A549 (cell line): ENCODE data around the gene TBC1D22A. TPM values are rescaled to one million over a fixed set of nuclear protein-coding genes. Genes with fewer than 3 reads are reported as not detected.

ENCODE experiments used
- ATAC-seq, 2 experiments: fragments of 200-7000 bp in 1 of 2; fragments of >200 bp in 1 of 2; cut with Nextera tagmentation in 1 of 2; cut with Tn5 transposase in 1 of 2; 3 replicates each; pipeline versions ENCODE4 v1.8.0 to v1.9.1; 2018 to 2020; ENCODE audit warnings: mild to moderate bottlenecking in 1 of 2, moderate library complexity in 1 of 2
- CTCF ChIA-PET: fragments of 300-600 bp; sonication (Branson Sonifier 250); formaldehyde crosslinking; extraction: SDS; loops from one replicate; lab custom pipeline; 2021; ENCODE audit warnings: antibody characterized with exemption, inconsistent platforms; lab: Yijun Ruan, JAX
- POLR2A ChIA-PET: fragments of 350-600 bp; formaldehyde crosslinking; extraction: SDS; loops from one replicate; lab custom pipeline; 2021; ENCODE audit warnings: antibody characterized with exemption, inconsistent platforms; lab: Yijun Ruan, JAX
- DNase-seq, 2 experiments: peaks; one replicate each; pipeline versions ENCODE4 v3.0.0 to v3.0.0-alpha.2; 2011 to 2016; ENCODE audit warnings: low read depth in 1 of 2, low spot score in 1 of 2
- FAIRE-seq: peaks from 2 replicates; lab custom pipeline; 2011; peaks lifted over from hg19 to GRCh38; lab: Jason Lieb, UNC
- H3K27ac ChIP-seq, 2 experiments: fragments of >200 bp; sonication (Bioruptor Twin); formaldehyde crosslinking; 3 replicates each; pipeline ENCODE4 v1.5.1; 2016 to 2017
- H3K4me1 ChIP-seq: fragments of >200 bp; sonication (Bioruptor Twin); formaldehyde crosslinking; 3 replicates; pipeline ENCODE4 v1.6.1; 2016
- H3K4me2 ChIP-seq: fragments of >200 bp; sonication (Bioruptor Twin); formaldehyde crosslinking; 3 replicates; pipeline ENCODE4 v1.6.1; 2016
- H3K4me3 ChIP-seq: fragments of >200 bp; sonication (Bioruptor Twin); formaldehyde crosslinking; 3 replicates; pipeline ENCODE4 v1.5.1; 2016
- H3K9me3 ChIP-seq: fragments of >200 bp; sonication (Bioruptor Twin); formaldehyde crosslinking; 3 replicates; pipeline ENCODE4 v1.6.1; 2016
- BCL3 ChIP-seq: fragments of >200 bp; sonication (Bioruptor Twin); formaldehyde crosslinking; IDR thresholded peaks from 3 replicates; pipeline ENCODE4 v1.6.1; 2016
- CTCF ChIP-seq: fragments of >200 bp; sonication (Bioruptor Twin); formaldehyde crosslinking; IDR thresholded peaks from 3 replicates; pipeline ENCODE4 v1.5.1; 2016
- E2F6 ChIP-seq: IDR thresholded peaks from 2 replicates; pipeline ENCODE4 v1.6.1; 2012; ENCODE audit warnings: low read depth, borderline replicate concordance
- EHMT2 ChIP-seq: fragments of 200-600 bp; sonication (generic); IDR thresholded peaks from 2 replicates; pipeline ENCODE4 v1.6.1; 2016; ENCODE audit warnings: antibody characterized with exemption, low read depth, mild to moderate bottlenecking, moderate library complexity
- FOSB ChIP-seq: fragments of 250-450 bp; sonication (Bioruptor Pico); IDR thresholded peaks from 2 replicates; pipeline ENCODE4 v1.5.0; 2020; ENCODE audit warnings: mild to moderate bottlenecking, moderate library complexity
- GATA3 ChIP-seq: IDR thresholded peaks from 2 replicates; pipeline ENCODE4 v1.6.1; 2012; ENCODE audit warnings: borderline replicate concordance
- HDAC2 ChIP-seq: fragments of 200-600 bp; sonication (generic); IDR thresholded peaks from 2 replicates; pipeline ENCODE4 v1.6.1; 2016
- HES2 ChIP-seq: fragments of >200 bp; sonication (Bioruptor Twin); formaldehyde crosslinking; IDR thresholded peaks from 2 replicates; pipeline ENCODE4 v1.6.1; 2016
- HEYL ChIP-seq: fragments of 250-450 bp; sonication (Bioruptor Pico); IDR thresholded peaks from 2 replicates; pipeline ENCODE4 v1.8.0; 2021; ENCODE audit warnings: mild to moderate bottlenecking, moderate library complexity
- HOXB13 ChIP-seq: fragments of 250-450 bp; sonication (Bioruptor Pico); IDR thresholded peaks from 2 replicates; pipeline ENCODE4 v1.5.0; 2020; ENCODE audit warnings: low read depth, mild to moderate bottlenecking, moderate library complexity
- HOXB5 ChIP-seq: fragments of 250-450 bp; sonication (Bioruptor Pico); IDR thresholded peaks from 2 replicates; pipeline ENCODE4 v1.5.0; 2020; ENCODE audit warnings: mild to moderate bottlenecking, moderate library complexity
- KDM5A ChIP-seq: fragments of 200-600 bp; sonication (generic); IDR thresholded peaks from 2 replicates; pipeline ENCODE4 v1.6.1; 2016; ENCODE audit warnings: antibody characterized with exemption, mild to moderate bottlenecking
- MAFK ChIP-seq: fragments of 450-650 bp; IDR thresholded peaks from 2 replicates; pipeline ENCODE4 v1.6.1; 2014; ENCODE audit not compliant: partially characterized antibody
- NFE2L2 ChIP-seq: fragments of 150-350 bp; conservative IDR thresholded peaks from 2 replicates; pipeline ENCODE4 v1.6.1; 2014; ENCODE audit warnings: low read length
- NPAS2 ChIP-seq: fragments of 250-450 bp; sonication (Bioruptor Pico); IDR thresholded peaks from 2 replicates; pipeline ENCODE4 v1.8.0; 2022; ENCODE audit warnings: mild to moderate bottlenecking, moderate library complexity, borderline replicate concordance
- POLR2AphosphoS2 ChIP-seq: conservative IDR thresholded peaks from 2 replicates; pipeline ENCODE4 v1.6.1; 2012; ENCODE audit warnings: low read length, improper control_type of control experiment, inconsistent platforms
- RAD21 ChIP-seq, 2 experiments: fragments of >200 bp in 1 of 2; sonication (Bioruptor Twin) in 1 of 2; formaldehyde crosslinking in 1 of 2; IDR thresholded peaks in 1 of 2; conservative IDR thresholded peaks in 1 of 2; 2 replicates in 1 of 2; 3 replicates in 1 of 2; pipeline ENCODE4 v1.6.1; 2012 to 2018; ENCODE audit warnings: inconsistent platforms in 1 of 2
- RFX5 ChIP-seq: fragments of 450-650 bp; IDR thresholded peaks from 2 replicates; pipeline ENCODE4 v1.7.1; 2014; ENCODE audit warnings: antibody characterized with exemption, mild to moderate bottlenecking, moderate library complexity
- SREBF2 ChIP-seq: fragments of 450-650 bp; IDR thresholded peaks from 2 replicates; pipeline ENCODE4 v1.6.1; 2014; ENCODE audit warnings: mild to moderate bottlenecking, moderate library complexity
- ZC3H11A ChIP-seq: fragments of 450-650 bp; IDR thresholded peaks from 2 replicates; pipeline ENCODE4 v1.6.1; 2014; ENCODE audit warnings: antibody characterized with exemption, mild to moderate bottlenecking
- WGBS: methylation state at CpG from one replicate; pipeline ENCODE4 v1.1.6; 2017; ENCODE audit errors: missing lambda C conversion rate; 5-methylcytosine and 5-hydroxymethylcytosine counted together
- polyA plus RNA-seq, 4 experiments: library from polyadenylated mRNA; depleted of rRNA in 3 of 4; stranded (reverse); fragments of >200 nt; fragmentation: RNase III in 1 of 4; extraction: RNeasy Plus Mini Kit Qiagen cat#74134 plus additional on column Dnase treatment in 1 of 4; gene quantifications; 2 replicates in 3 of 4; 3 replicates in 1 of 4; pipeline ENCODE4 v1.2.3, GENCODE V29; 2011 to 2017

Gene TBC1D22A
- polyA plus RNA-seq, 2 of the 4 experiments (the other 2 are of a cell fraction) = 8.9 to 10.8 TPM

GRCh38 chr22:47190276-47190956 lies 428.0 kb downstream of the TBC1D22A start:
- TF ChIP-seq HES2 (no peak), KDM5A (no peak), NPAS2 (CRISPR knock-in tag) (no peak)
- ATAC-seq (no peak), FAIRE-seq (no peak), DNase-seq (no peak)
- no CpG with 5 or more reads among the region's 23 CpGs for WGBS
- H3K4me1 ChIP-seq = no peaks in the 10 kb centered on the region; the same call in 2 of the 3 replicates
- POLR2A ChIA-PET = no interaction called here
- no peak overlapping the region for H3K27ac ChIP-seq
- CTCF ChIA-PET = no interaction called here
- no peak overlapping the region for H3K4me3 ChIP-seq
- H3K4me2 ChIP-seq = no peak overlapping the region
- no peaks in the 10 kb centered on the region for H3K9me3 ChIP-seq

GRCh38 chr22:47190957-47191670 lies 428.7 kb downstream of the TBC1D22A start:
- FAIRE-seq = no peak
- no peak for DNase-seq
- Histone ChIP-seq H3K4me1 (no peaks in the 10 kb centered on the region; the same call in 2 of the 3 replicates), H3K9me3 (no peaks in the 10 kb centered on the region), H3K4me3 (no peak overlapping the region), H3K4me2 (no peak overlapping the region), H3K27ac (no peak overlapping the region)
- no peak for ATAC-seq
- ChIA-PET CTCF (no interaction called here), POLR2A (no interaction called here)
- no CpG with 5 or more reads among the region's 11 CpGs for WGBS
- TF ChIP-seq FOSB (no peak), MAFK (no peak), GATA3 (no peak), HOXB13 (CRISPR knock-in tag) (no peak), POLR2AphosphoS2 (no peak), RFX5 (no peak), E2F6 (no peak), SREBF2 (no peak), HOXB5 (CRISPR knock-in tag) (no peak), RAD21 (conservative IDR thresholded peaks at IDR 0.05 in 1 of 2, IDR thresholded peaks at IDR 0.05 in 1 of 2) (no peak), ZC3H11A (no peak)

- POLR2A ChIA-PET = no interaction called here
- H3K4me1 ChIP-seq = no peaks in the 10 kb centered on the region; the same call in 2 of the 3 replicates
- WGBS = no CpG with 5 or more reads among the region's 25 CpGs
- TF ChIP-seq BCL3 = no peak
- TF ChIP-seq HEYL = no peak
- TF ChIP-seq NFE2L2 = no peak
- no peak for TF ChIP-seq HDAC2
- TF ChIP-seq EHMT2 = no peak
- no peak for TF ChIP-seq CTCF
- FAIRE-seq (no peak), DNase-seq (no peak), ATAC-seq (no peak)
- no peaks in the 10 kb centered on the region for H3K9me3 ChIP-seq
- no peak overlapping the region for H3K4me2 ChIP-seq
- CTCF ChIA-PET = no interaction called here
- H3K27ac ChIP-seq = no peak overlapping the region
- H3K4me3 ChIP-seq = no peak overlapping the region
Measured at GRCh38 chr22:47191671-47192650, 429.5 kb downstream of the TBC1D22A start.
